ENCODE results near the gene PER1. TPM values are rescaled to one million over a fixed set of nuclear protein-coding genes. Genes with fewer than 3 reads are reported as not detected.

The PER1 gene
- total and polyA plus RNA-seq, 9 of the 15 experiments (the other 6 are each of a cell fraction or from before 2014, with no cell fraction given) = 0.13 to 26.0 (median 3.4) TPM

DNA sequence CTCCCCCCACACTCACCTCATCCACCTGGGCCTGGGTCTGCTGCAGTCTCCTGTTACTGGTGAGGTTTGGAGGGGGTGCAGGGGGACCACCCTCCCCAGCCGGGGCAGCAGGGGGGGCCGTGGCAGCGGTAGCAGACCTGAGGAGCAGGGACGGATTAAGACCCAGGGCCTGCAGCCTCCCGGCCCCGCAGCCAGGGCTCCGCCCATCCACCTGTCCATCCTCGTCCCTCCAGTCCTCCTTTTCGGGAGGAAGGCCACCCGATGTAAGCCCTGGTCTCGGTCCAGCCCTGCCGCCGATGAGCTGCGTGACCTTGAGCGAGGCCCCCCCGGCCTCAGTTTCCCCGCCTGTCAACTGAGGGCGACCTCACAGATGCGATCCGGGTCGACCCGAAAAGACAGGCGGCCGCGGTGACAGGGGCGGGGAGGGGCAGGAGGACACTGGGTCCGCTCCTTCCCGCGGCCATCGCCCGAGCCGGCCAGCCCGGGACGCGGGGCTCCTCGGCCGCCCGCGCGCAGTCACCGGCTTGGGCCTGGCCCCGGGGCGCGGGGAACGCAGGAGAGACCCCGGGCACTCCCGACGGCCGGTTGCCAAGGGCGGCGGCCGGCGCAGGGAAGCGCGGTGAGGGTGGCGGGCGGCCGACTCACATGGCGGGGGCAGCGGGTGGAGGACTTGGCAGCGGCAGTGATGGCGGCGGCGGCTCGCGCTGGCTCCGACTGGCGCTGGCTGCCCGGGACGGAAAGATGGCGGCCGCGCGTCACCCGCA lies 10.2 kb upstream of the PER1 start, which contains the start of gene VAMP2 (continued):
- TF ChIP-seq, protein P1, sequence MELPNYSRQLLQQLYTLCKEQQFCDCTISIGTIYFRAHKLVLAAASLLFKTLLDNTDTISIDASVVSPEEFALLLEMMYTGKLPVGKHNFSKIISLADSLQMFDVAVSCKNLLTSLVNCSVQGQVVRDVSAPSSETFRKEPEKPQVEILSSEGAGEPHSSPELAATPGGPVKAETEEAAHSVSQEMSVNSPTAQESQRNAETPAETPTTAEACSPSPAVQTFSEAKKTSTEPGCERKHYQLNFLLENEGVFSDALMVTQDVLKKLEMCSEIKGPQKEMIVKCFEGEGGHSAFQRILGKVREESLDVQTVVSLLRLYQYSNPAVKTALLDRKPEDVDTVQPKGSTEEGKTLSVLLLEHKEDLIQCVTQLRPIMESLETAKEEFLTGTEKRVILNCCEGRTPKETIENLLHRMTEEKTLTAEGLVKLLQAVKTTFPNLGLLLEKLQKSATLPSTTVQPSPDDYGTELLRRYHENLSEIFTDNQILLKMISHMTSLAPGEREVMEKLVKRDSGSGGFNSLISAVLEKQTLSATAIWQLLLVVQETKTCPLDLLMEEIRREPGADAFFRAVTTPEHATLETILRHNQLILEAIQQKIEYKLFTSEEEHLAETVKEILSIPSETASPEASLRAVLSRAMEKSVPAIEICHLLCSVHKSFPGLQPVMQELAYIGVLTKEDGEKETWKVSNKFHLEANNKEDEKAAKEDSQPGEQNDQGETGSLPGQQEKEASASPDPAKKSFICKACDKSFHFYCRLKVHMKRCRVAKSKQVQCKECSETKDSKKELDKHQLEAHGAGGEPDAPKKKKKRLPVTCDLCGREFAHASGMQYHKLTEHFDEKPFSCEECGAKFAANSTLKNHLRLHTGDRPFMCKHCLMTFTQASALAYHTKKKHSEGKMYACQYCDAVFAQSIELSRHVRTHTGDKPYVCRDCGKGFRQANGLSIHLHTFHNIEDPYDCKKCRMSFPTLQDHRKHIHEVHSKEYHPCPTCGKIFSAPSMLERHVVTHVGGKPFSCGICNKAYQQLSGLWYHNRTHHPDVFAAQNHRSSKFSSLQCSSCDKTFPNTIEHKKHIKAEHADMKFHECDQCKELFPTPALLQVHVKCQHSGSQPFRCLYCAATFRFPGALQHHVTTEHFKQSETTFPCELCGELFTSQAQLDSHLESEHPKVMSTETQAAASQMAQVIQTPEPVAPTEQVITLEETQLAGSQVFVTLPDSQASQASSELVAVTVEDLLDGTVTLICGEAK (IDR thresholded peaks at IDR 0.05) = peak; percentile 52; the same call in 1 of the 2 replicates
- TF ChIP-seq, protein P1 (CRISPR knock-in tag; IDR thresholded peaks at IDR 0.05) = no peak
- TF ChIP-seq POLR2AphosphoS5 (IDR thresholded peaks at IDR 0.05; ENCODE audit: control insufficient read depth, insufficient read depth, low read depth, low read length) (peak; percentile 56; the same call in 1 of the 2 replicates), SIN3B (IDR thresholded peaks at IDR 0.05; ENCODE audit: low read depth) (0 out of 2 replicates have a peak, but pooled peaks have one; percentile 38), ZNF76 (CRISPR knock-in tag; IDR thresholded peaks at IDR 0.05; ENCODE audit: borderline replicate concordance) (no peak), U2AF1 (optimal IDR thresholded peaks at IDR 0.05; ENCODE audit: low read depth, low read length) (peak; percentile 18), ZBTB1 (CRISPR knock-in tag; IDR thresholded peaks at IDR 0.05; ENCODE audit: borderline replicate concordance, low read depth) (peak; percentile 22; the same call in 1 of the 2 replicates), RBBP5 (IDR thresholded peaks at IDR 0.05; ENCODE audit: borderline replicate concordance, insufficient read depth, low read length, poor library complexity, severe bottlenecking) (peak; percentile 38), ZFX (CRISPR knock-in tag; IDR thresholded peaks at IDR 0.05) (peak; percentile 70)
- TF ChIP-seq, protein P2, sequence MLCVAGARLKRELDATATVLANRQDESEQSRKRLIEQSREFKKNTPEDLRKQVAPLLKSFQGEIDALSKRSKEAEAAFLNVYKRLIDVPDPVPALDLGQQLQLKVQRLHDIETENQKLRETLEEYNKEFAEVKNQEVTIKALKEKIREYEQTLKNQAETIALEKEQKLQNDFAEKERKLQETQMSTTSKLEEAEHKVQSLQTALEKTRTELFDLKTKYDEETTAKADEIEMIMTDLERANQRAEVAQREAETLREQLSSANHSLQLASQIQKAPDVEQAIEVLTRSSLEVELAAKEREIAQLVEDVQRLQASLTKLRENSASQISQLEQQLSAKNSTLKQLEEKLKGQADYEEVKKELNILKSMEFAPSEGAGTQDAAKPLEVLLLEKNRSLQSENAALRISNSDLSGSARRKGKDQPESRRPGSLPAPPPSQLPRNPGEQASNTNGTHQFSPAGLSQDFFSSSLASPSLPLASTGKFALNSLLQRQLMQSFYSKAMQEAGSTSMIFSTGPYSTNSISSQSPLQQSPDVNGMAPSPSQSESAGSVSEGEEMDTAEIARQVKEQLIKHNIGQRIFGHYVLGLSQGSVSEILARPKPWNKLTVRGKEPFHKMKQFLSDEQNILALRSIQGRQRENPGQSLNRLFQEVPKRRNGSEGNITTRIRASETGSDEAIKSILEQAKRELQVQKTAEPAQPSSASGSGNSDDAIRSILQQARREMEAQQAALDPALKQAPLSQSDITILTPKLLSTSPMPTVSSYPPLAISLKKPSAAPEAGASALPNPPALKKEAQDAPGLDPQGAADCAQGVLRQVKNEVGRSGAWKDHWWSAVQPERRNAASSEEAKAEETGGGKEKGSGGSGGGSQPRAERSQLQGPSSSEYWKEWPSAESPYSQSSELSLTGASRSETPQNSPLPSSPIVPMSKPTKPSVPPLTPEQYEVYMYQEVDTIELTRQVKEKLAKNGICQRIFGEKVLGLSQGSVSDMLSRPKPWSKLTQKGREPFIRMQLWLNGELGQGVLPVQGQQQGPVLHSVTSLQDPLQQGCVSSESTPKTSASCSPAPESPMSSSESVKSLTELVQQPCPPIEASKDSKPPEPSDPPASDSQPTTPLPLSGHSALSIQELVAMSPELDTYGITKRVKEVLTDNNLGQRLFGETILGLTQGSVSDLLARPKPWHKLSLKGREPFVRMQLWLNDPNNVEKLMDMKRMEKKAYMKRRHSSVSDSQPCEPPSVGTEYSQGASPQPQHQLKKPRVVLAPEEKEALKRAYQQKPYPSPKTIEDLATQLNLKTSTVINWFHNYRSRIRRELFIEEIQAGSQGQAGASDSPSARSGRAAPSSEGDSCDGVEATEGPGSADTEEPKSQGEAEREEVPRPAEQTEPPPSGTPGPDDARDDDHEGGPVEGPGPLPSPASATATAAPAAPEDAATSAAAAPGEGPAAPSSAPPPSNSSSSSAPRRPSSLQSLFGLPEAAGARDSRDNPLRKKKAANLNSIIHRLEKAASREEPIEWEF (CRISPR knock-in tag; IDR thresholded peaks at IDR 0.05) = no peak

Measured in K562 (cell line).